ENCODE measurements around the gene FOXP1.

DNA sequence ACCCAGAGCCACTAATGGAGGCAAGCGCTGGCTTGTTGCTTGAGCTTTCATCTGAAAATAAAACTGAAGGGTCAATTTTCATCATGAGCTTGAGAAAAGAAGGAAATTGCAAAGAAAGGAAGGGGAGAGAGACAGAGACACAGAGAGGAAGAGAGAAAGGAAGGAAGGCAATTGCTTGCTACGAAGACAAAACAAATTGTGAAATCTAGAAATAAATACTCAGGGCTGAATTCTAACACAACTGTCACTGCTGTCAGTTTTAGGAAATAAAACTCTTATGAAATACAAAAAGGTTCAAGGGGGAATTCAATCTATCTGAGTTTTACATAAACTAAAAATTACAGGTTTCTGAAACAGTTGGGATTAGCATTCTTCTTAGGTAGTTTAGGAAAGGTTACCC lies 36.7 kb downstream of the FOXP1 start:
- TF ChIP-seq POLR2A (IDR thresholded peaks at IDR 0.05; ENCODE audit: low read depth, low read length) = no peak
- no peak for TF ChIP-seq POLR2AphosphoS5 (IDR thresholded peaks at IDR 0.05; ENCODE audit: low read depth, low read length)
- TF ChIP-seq TAF1 (IDR thresholded peaks at IDR 0.05; ENCODE audit: borderline replicate concordance, low read depth, low read length) = no peak

All from GM12892 (cell line).